H54 (cell line): ENCODE data around the gene NXT1.
A peak's percentile ranks its signal among the peaks of the same experiment; 100 is the strongest.

Source experiments
- DNase-seq: peaks from one replicate; pipeline ENCODE4 v3.0.0; 2011; ENCODE audit warnings: low spot score, mixed read lengths; ENCODE audit not compliant: insufficient read length
- FAIRE-seq: peaks from 3 replicates; lab custom pipeline; 2011; peaks lifted over from hg19 to GRCh38; lab: Jason Lieb, UNC
- POLR2A ChIP-seq: IDR thresholded peaks from 2 replicates; pipeline ENCODE4 v1.6.1; 2011; ENCODE audit warnings: low read depth, mild to moderate bottlenecking, low read length

NXT1 gene

GRCh38 chr20:23374441-23374840, 23.9 kb downstream of the NXT1 start:
- DNase-seq (no peak), FAIRE-seq (no peak)
- TF ChIP-seq POLR2A: no peak

GRCh38 chr20:23375827-23376226, 25.2 kb downstream of the NXT1 start:
- no peak for TF ChIP-seq POLR2A
- FAIRE-seq: no peak
- DNase-seq: no peak

GRCh38 chr20:23379772-23380171, 29.2 kb downstream of the NXT1 start:
- FAIRE-seq: no peak
- TF ChIP-seq POLR2A: no peak
- DNase-seq: no peak

- DNase-seq: no peak
- FAIRE-seq: no peak
- TF ChIP-seq POLR2A: no peak
These were observed 31.3 kb downstream of the NXT1 start for GRCh38 chr20:23381876-23382275.

GRCh38 chr20:23386304-23387117, 35.9 kb downstream of the NXT1 start:
- FAIRE-seq: no peak

GRCh38 chr20:23387118-23387443, 36.5 kb downstream of the NXT1 start:
- FAIRE-seq (no peak), DNase-seq (no peak)
- no peak for TF ChIP-seq POLR2A

More at GRCh38 chr20:23386304-23387117, 35.9 kb downstream of the NXT1 start:
- no peak for TF ChIP-seq POLR2A
- no peak for DNase-seq

- no peak for FAIRE-seq
- DNase-seq: no peak
- TF ChIP-seq POLR2A: no peak
These were observed 39.6 kb downstream of the NXT1 start for GRCh38 chr20:23390091-23390774.

- TF ChIP-seq POLR2A: no peak
- DNase-seq (no peak), FAIRE-seq (no peak)
These were observed 41.2 kb downstream of the NXT1 start for GRCh38 chr20:23391707-23392310.

- no peak for TF ChIP-seq POLR2A
- no peak for DNase-seq
- no peak for FAIRE-seq
These were observed 43.6 kb downstream of the NXT1 start for GRCh38 chr20:23393996-23394775.

GRCh38 chr20:23396950-23397627, 46.5 kb downstream of the NXT1 start:
- no peak for DNase-seq
- no peak for FAIRE-seq
- TF ChIP-seq POLR2A: no peak

- no peak for TF ChIP-seq POLR2A
- no peak for DNase-seq
- peak; percentile 38 for FAIRE-seq
These were observed 47.4 kb downstream of the NXT1 start for GRCh38 chr20:23397961-23398360.

GRCh38 chr20:23399568-23400241, 49.1 kb downstream of the NXT1 start:
- FAIRE-seq: no peak
- DNase-seq: no peak

GRCh38 chr20:23401051-23401450, 50.5 kb downstream of the NXT1 start:
- FAIRE-seq: no peak

More at GRCh38 chr20:23399568-23400241, 49.1 kb downstream of the NXT1 start:
- TF ChIP-seq POLR2A: no peak

More at GRCh38 chr20:23401051-23401450, 50.5 kb downstream of the NXT1 start:
- no peak for DNase-seq
- no peak for TF ChIP-seq POLR2A
